Right forelimb (tissue), 1 donor: ENCODE results near the gene CCDC97.

ENCODE experiments used
- DNase-seq: peaks from one replicate; pipeline ENCODE4 v3.0.0-alpha.2; 2018

CCDC97 gene

GRCh38 chr19:41321204-41321599 is 11.2 kb downstream of the CCDC97 start:
- no peak for DNase-seq

- no peak for DNase-seq
Observed at GRCh38 chr19:41321600-41322270, 11.8 kb downstream of the CCDC97 start.

GRCh38 chr19:41322451-41322850 is 12.5 kb downstream of the CCDC97 start:
- DNase-seq, result no peak

GRCh38 chr19:41323023-41323422 is 13.1 kb downstream of the CCDC97 start:
- no peak for DNase-seq

GRCh38 chr19:41323430-41324125 is 13.6 kb downstream of the CCDC97 start:
- DNase-seq, result no peak

GRCh38 chr19:41324231-41324702 is 14.3 kb downstream of the CCDC97 start:
- DNase-seq, result no peak

GRCh38 chr19:41324921-41325639 is 15.1 kb downstream of the CCDC97 start:
- peak; percentile 77 for DNase-seq

GRCh38 chr19:41325640-41325946 is 15.6 kb downstream of the CCDC97 start:
- no peak for DNase-seq

- DNase-seq, result peak; percentile 75
Observed at GRCh38 chr19:41325947-41326706, 16.2 kb downstream of the CCDC97 start.

GRCh38 chr19:41327076-41327575 is 17.2 kb downstream of the CCDC97 start:
- DNase-seq, result no peak

- peak; percentile 80 for DNase-seq
Observed at GRCh38 chr19:41327576-41328156, 17.7 kb downstream of the CCDC97 start.

GRCh38 chr19:41328157-41328841 is 18.3 kb downstream of the CCDC97 start:
- DNase-seq, result no peak

GRCh38 chr19:41328842-41329225 is 18.9 kb downstream of the CCDC97 start:
- DNase-seq, result no peak

GRCh38 chr19:41330481-41330880 is 20.5 kb downstream of the CCDC97 start:
- DNase-seq, result no peak

- DNase-seq, result no peak
Observed at GRCh38 chr19:41330946-41331678, 21.1 kb downstream of the CCDC97 start.

GRCh38 chr19:41332000-41332399 is 22.0 kb downstream of the CCDC97 start:
- no peak for DNase-seq

- no peak for DNase-seq
Observed at GRCh38 chr19:41332468-41332867, 22.5 kb downstream of the CCDC97 start.

- DNase-seq, result no peak
Observed at GRCh38 chr19:41334793-41335192, 24.8 kb downstream of the CCDC97 start.

- DNase-seq, result no peak
Observed at GRCh38 chr19:41335467-41335866, 25.5 kb downstream of the CCDC97 start.

- DNase-seq, result no peak
Observed at GRCh38 chr19:41339936-41340335, 30.0 kb downstream of the CCDC97 start.
